ENCODE data around the gene LRMDA.
"Not testable (repeated sequence)": the region's sequence is repeated elsewhere in the genome, so short reads cannot be mapped to it uniquely, and the experiment has no call there.

LRMDA gene

GRCh38 chr10:75755528-75755927, 324.1 kb downstream of the LRMDA start:
- DNase-seq = no peak

- no peak for DNase-seq
These were observed 329.9 kb downstream of the LRMDA start for GRCh38 chr10:75761289-75761688.

- DNase-seq = no peak
These were observed 331.0 kb downstream of the LRMDA start for GRCh38 chr10:75762431-75762802.

GRCh38 chr10:75763652-75764051, 332.2 kb downstream of the LRMDA start:
- no peak for DNase-seq

- no peak for DNase-seq
These were observed 333.8 kb downstream of the LRMDA start for GRCh38 chr10:75764974-75765788.

GRCh38 chr10:75765789-75766096, 334.3 kb downstream of the LRMDA start:
- no peak for DNase-seq

GRCh38 chr10:75766106-75766505, 334.7 kb downstream of the LRMDA start:
- peak; percentile 63 for DNase-seq

- DNase-seq = not testable (repeated sequence)
These were observed 335.3 kb downstream of the LRMDA start for GRCh38 chr10:75766752-75767151.

- no peak for DNase-seq
These were observed 339.2 kb downstream of the LRMDA start for GRCh38 chr10:75770626-75771081.

GRCh38 chr10:75771606-75772005, 340.2 kb downstream of the LRMDA start:
- DNase-seq = no peak

GRCh38 chr10:75772153-75772887, 340.9 kb downstream of the LRMDA start:
- peak; percentile 73 for DNase-seq

- DNase-seq = peak; percentile 23
These were observed 341.9 kb downstream of the LRMDA start for GRCh38 chr10:75773231-75773780.

- no peak for DNase-seq
These were observed 342.7 kb downstream of the LRMDA start for GRCh38 chr10:75773813-75774782.

GRCh38 chr10:75774783-75775490, 343.5 kb downstream of the LRMDA start:
- no peak for DNase-seq

GRCh38 chr10:75776738-75777504, 345.5 kb downstream of the LRMDA start:
- no peak for DNase-seq

GRCh38 chr10:75778665-75779064, 347.2 kb downstream of the LRMDA start:
- no peak for DNase-seq

GRCh38 chr10:75779276-75779675, 347.9 kb downstream of the LRMDA start:
- no peak for DNase-seq

- DNase-seq = no peak
These were observed 351.2 kb downstream of the LRMDA start for GRCh38 chr10:75782463-75783248.

GRCh38 chr10:75788394-75789205, 357.2 kb downstream of the LRMDA start:
- DNase-seq = no peak

- no peak for DNase-seq
These were observed 362.4 kb downstream of the LRMDA start for GRCh38 chr10:75793848-75794247.

Data from hematopoietic multipotent progenitor cell treated with erythropoietin and hydrocortisone succinate and interleukin-3 and kit ligand, for 4 days (in vitro differentiated cells).